Transverse colon (tissue), 4 donors: ENCODE measurements around the gene ZNF804B. TPM values are rescaled to one million over a fixed set of nuclear protein-coding genes. Genes with fewer than 3 reads are reported as not detected.

Experiments
- DNase-seq: peaks from one replicate; pipeline ENCODE4 v3.0.0-alpha.2; 2019
- H3K27ac ChIP-seq, 4 donors: fragments of 200-600 bp; sonication (generic); 2 replicates each; pipeline ENCODE4 v1.5.1; 2016 to 2018; ENCODE audit warnings: inconsistent platforms in 4 of 4
- H3K27me3 ChIP-seq: fragments of 200-600 bp; sonication (generic); 2 replicates; pipeline ENCODE4 v1.5.1; 2017; ENCODE audit warnings: inconsistent platforms
- H3K36me3 ChIP-seq, 4 donors: fragments of 200-600 bp; sonication (generic); 2 replicates each; pipeline ENCODE4 v1.5.1; 2017 to 2019; ENCODE audit warnings: inconsistent platforms in 4 of 4
- H3K4me1 ChIP-seq, 4 donors: fragments of 200-600 bp; sonication (generic); 2 replicates each; pipeline ENCODE4 v1.5.1; 2017 to 2020; ENCODE audit warnings: inconsistent platforms in 4 of 4
- H3K4me3 ChIP-seq, 4 donors: fragments of 200-600 bp; sonication (generic); 1 replicate in 1 of 4; 2 replicates in 3 of 4; pipeline versions ENCODE4 v1.5.1 to v1.6.1; 2017 to 2019; ENCODE audit warnings: inconsistent platforms in 4 of 4
- H3K9me3 ChIP-seq, 2 donors: fragments of 200-600 bp; sonication (generic); 2 replicates each; pipeline ENCODE4 v1.5.1; 2017 to 2019; ENCODE audit warnings: inconsistent platforms in 2 of 2
- CTCF ChIP-seq, 5 experiments: fragments of 200-600 bp in 3 of 5; fragments of 450-650 bp in 2 of 5; sonication (generic) in 3 of 5; IDR thresholded peaks; 1 replicate in 2 of 5; 2 replicates in 3 of 5; pipeline ENCODE4 v1.5.1; 2016 to 2017; ENCODE audit warnings: antibody characterized with exemption in 5 of 5, inconsistent platforms in 3 of 5, mild to moderate bottlenecking in 2 of 5, moderate library complexity in 1 of 5
- EP300 ChIP-seq: sonication (generic); formaldehyde crosslinking; IDR thresholded peaks from one replicate; pipeline ENCODE4 v1.6.1; 2017; ENCODE audit warnings: antibody characterized with exemption, low read depth
- POLR2A ChIP-seq: fragments of 450-650 bp; IDR thresholded peaks from one replicate; pipeline ENCODE4 v1.6.1; 2016; ENCODE audit warnings: antibody characterized with exemption, mild to moderate bottlenecking, moderate library complexity
- POLR2AphosphoS5 ChIP-seq, 3 donors: sonication (generic); formaldehyde crosslinking; IDR thresholded peaks; one replicate each; pipeline ENCODE4 v1.6.1; 2016; ENCODE audit warnings: antibody characterized with exemption in 3 of 3
- WGBS, 2 donors: methylation state at CpG; one replicate each; pipeline ENCODE4 v1.1.5; 2018; ENCODE audit warnings: low coverage in 1 of 2; 5-methylcytosine and 5-hydroxymethylcytosine counted together
- in situ Hi-C, 4 donors: fragments of 200-750 bp; cut with MboI; loops; one replicate each; pipeline versions ENCODE4 v1.15.0 to v1.15.1; 2017; ENCODE audit warnings: low sequenced_read_pairs in 3 of 4, low pct_ligation_motif_present in 1 of 4, low pct_unique_long_range_greater_than_20kb in 1 of 4
- intact Hi-C: fragments of 100-400 bp; cut with DNase I; formaldehyde crosslinking; loops from one replicate; pipeline ENCODE4 v1.15.1; 2023; ENCODE audit warnings: low total_unique reads
- total RNA-seq, 4 donors: library from RNA; depleted of rRNA; stranded (reverse); fragments of >200 nt; gene quantifications; one replicate each; pipeline ENCODE4 v1.1.0, GENCODE V29; 2016

ZNF804B gene
- total RNA-seq, 4 donors from 2014 or later: not detected

- Histone ChIP-seq H3K27ac (no peak overlapping the region), H3K4me1 (no peaks in the 10 kb centered on the region), H3K4me3 (no peak overlapping the region), H3K36me3 (no peaks in the 10 kb centered on the region), H3K27me3 (no peaks in the 10 kb centered on the region), H3K9me3 (no peaks in the 10 kb centered on the region)
- TF ChIP-seq EP300: no peak
- no peak for TF ChIP-seq POLR2AphosphoS5 (IDR thresholded peaks at IDR 0.05)
- no peak for TF ChIP-seq POLR2A
- no peak for TF ChIP-seq CTCF (IDR thresholded peaks at IDR 0.05)
- no peak for DNase-seq
- WGBS, 2 donors: 56 to 64% methylated on average over 2 of the region's 2 CpGs
- intact Hi-C loops (no loop called here), in situ Hi-C loops (no loop called here)
These were observed 106.9 kb downstream of the ZNF804B start for GRCh38 chr7:88866265-88866863.

GRCh38 chr7:88867158-88867557 lies 107.7 kb downstream of the ZNF804B start:
- Histone ChIP-seq H3K4me1 (no peaks in the 10 kb centered on the region), H3K36me3 (no peaks in the 10 kb centered on the region), H3K27ac (no peak overlapping the region), H3K4me3 (no peak overlapping the region), H3K27me3 (no peaks in the 10 kb centered on the region), H3K9me3 (no peaks in the 10 kb centered on the region)
- in situ Hi-C loops (no loop called here), intact Hi-C loops (no loop called here)
- no peak for TF ChIP-seq POLR2A
- no peak for TF ChIP-seq POLR2AphosphoS5 (IDR thresholded peaks at IDR 0.05)
- no peak for TF ChIP-seq CTCF (IDR thresholded peaks at IDR 0.05)
- TF ChIP-seq EP300: no peak
- no peak for DNase-seq
- WGBS, 2 donors: 56 to 76% methylated on average over 1 to 2 of the region's 2 CpGs

- Histone ChIP-seq H3K36me3 (no peaks in the 10 kb centered on the region), H3K4me1 (no peaks in the 10 kb centered on the region), H3K9me3 (no peaks in the 10 kb centered on the region), H3K4me3 (no peak overlapping the region), H3K27me3 (no peaks in the 10 kb centered on the region), H3K27ac (no peak overlapping the region)
- 86 to 90% methylated on average over 1 of the region's 1 CpG for whole genome bisulfite sequencing, 2 donors
- intact Hi-C loops: no loop called here
- TF ChIP-seq POLR2A: no peak
- no peak for TF ChIP-seq POLR2AphosphoS5 (IDR thresholded peaks at IDR 0.05)
- TF ChIP-seq CTCF (IDR thresholded peaks at IDR 0.05): no peak
- TF ChIP-seq EP300: no peak
- no peak for DNase-seq
- in situ Hi-C loops: no loop called here
These were observed 109.0 kb downstream of the ZNF804B start for GRCh38 chr7:88868456-88868855.

GRCh38 chr7:88881136-88881535 lies 121.6 kb downstream of the ZNF804B start:
- Histone ChIP-seq H3K9me3 (no peaks in the 10 kb centered on the region), H3K27ac (no peak overlapping the region), H3K4me3 (no peak overlapping the region), H3K27me3 (no peaks in the 10 kb centered on the region), H3K36me3 (no peaks in the 10 kb centered on the region), H3K4me1 (no peaks in the 10 kb centered on the region)
- no peak for TF ChIP-seq EP300
- intact Hi-C loops: no loop called here
- no peak for DNase-seq
- in situ Hi-C loops: no loop called here

- in situ Hi-C loops (no loop called here), intact Hi-C loops (no loop called here)
- no peaks in the 10 kb centered on the region for H3K27me3 ChIP-seq
- 64 to 78% methylated on average over 2 of the region's 2 CpGs for WGBS, 2 donors
- H3K9me3 ChIP-seq: no peaks in the 10 kb centered on the region
- H3K27ac ChIP-seq: no peak overlapping the region
- no peak for TF ChIP-seq CTCF (IDR thresholded peaks at IDR 0.05)
- no peaks in the 10 kb centered on the region for H3K4me1 ChIP-seq
- DNase-seq: no peak
- H3K4me3 ChIP-seq: no peak overlapping the region
- no peaks in the 10 kb centered on the region for H3K36me3 ChIP-seq
These were observed 125.6 kb downstream of the ZNF804B start for GRCh38 chr7:88885131-88885530.
